ENCODE results near the gene EFL1. TPM values are rescaled to one million over a fixed set of nuclear protein-coding genes. Genes with fewer than 3 reads are reported as not detected.

The EFL1 gene
- total RNA-seq, 2 experiments from 2014 or later = 7.1 to 7.8 TPM

GRCh38 chr15:82140886-82141285, 121.6 kb downstream of the EFL1 start:
- DNase-seq = no peak
- H3K27ac ChIP-seq (ENCODE audit: low read depth in 1 of 2, low read length in 2 of 2) = no peak overlapping the region
- H3K4me1 ChIP-seq (ENCODE audit: insufficient read depth, low read length) = no peaks in the 10 kb centered on the region
- CTCF ChIA-PET = no interaction called here
- Mint-ChIP-seq H3K9me3 (no peaks in the 10 kb centered on the region), H3K27me3 (no peaks in the 10 kb centered on the region), H3K4me3 (no peak overlapping the region), H3K27ac (no peak overlapping the region), H3K4me1 (ENCODE audit: low read depth) (peaks cover 9% of the 10 kb centered on the region), H3K36me3 (ENCODE audit: low read depth) (peaks cover 39% of the 10 kb centered on the region)
- no peak for TF ChIP-seq CTCF (IDR thresholded peaks at IDR 0.05)
- H3K9me3 ChIP-seq (ENCODE audit: control insufficient read depth in 1 of 2, insufficient read depth in 1 of 2, low read length in 2 of 2) = no peaks in the 10 kb centered on the region
- intact Hi-C loops (cut with DNase I, micrococcal nuclease) = loop anchor here (2.0 to 5.0 kb wide), 2 partner anchors 660 to 729 kb away; no protein-coding TSS in a partner anchor
- H3K4me3 ChIP-seq (ENCODE audit: low read length) = no peak overlapping the region
- ATAC-seq (ENCODE audit: poor library complexity) = no peak
- POLR2A ChIA-PET = no interaction called here
- no peaks in the 10 kb centered on the region for H3K27me3 ChIP-seq (ENCODE audit: control insufficient read depth in 1 of 2, insufficient read depth in 2 of 2, low read length in 2 of 2)
- H3K36me3 ChIP-seq (ENCODE audit: insufficient read depth, low read length) = peaks cover 26% of the 10 kb centered on the region

- Mint-ChIP-seq H3K36me3 (ENCODE audit: low read depth) (peaks cover 47% of the 10 kb centered on the region), H3K27ac (peak overlapping the region; percentile 2), H3K4me3 (no peak overlapping the region), H3K9me3 (no peaks in the 10 kb centered on the region), H3K4me1 (ENCODE audit: low read depth) (peaks cover 9% of the 10 kb centered on the region), H3K27me3 (no peaks in the 10 kb centered on the region)
- Histone ChIP-seq H3K9me3 (ENCODE audit: control insufficient read depth in 1 of 2, insufficient read depth in 1 of 2, low read length in 2 of 2) (no peaks in the 10 kb centered on the region), H3K4me3 (ENCODE audit: low read length) (no peak overlapping the region), H3K27me3 (ENCODE audit: control insufficient read depth in 1 of 2, insufficient read depth in 2 of 2, low read length in 2 of 2) (no peaks in the 10 kb centered on the region), H3K36me3 (ENCODE audit: insufficient read depth, low read length) (peaks cover 32% of the 10 kb centered on the region), H3K27ac (ENCODE audit: low read depth in 1 of 2, low read length in 2 of 2) (no peak overlapping the region), H3K4me1 (ENCODE audit: insufficient read depth, low read length) (no peaks in the 10 kb centered on the region)
- intact Hi-C loops (cut with DNase I, micrococcal nuclease) = loop anchor here (2.0 to 5.0 kb wide), 2 partner anchors 659 to 728 kb away; no protein-coding TSS in a partner anchor
- ChIA-PET CTCF (no interaction called here), POLR2A (no interaction called here)
- TF ChIP-seq CTCF (IDR thresholded peaks at IDR 0.05) = peak; percentile 74
- DNase-seq (peak in 3 of 14 experiments; percentile 22 to 52 (median 47)), ATAC-seq (ENCODE audit: poor library complexity) (peak; percentile 49)
Observed at GRCh38 chr15:82139823-82140268, 122.7 kb downstream of the EFL1 start.

- Mint-ChIP-seq H3K4me1 (ENCODE audit: low read depth) (peaks cover 9% of the 10 kb centered on the region), H3K27me3 (no peaks in the 10 kb centered on the region), H3K4me3 (no peak overlapping the region), H3K36me3 (ENCODE audit: low read depth) (peaks cover 63% of the 10 kb centered on the region), H3K9me3 (no peaks in the 10 kb centered on the region), H3K27ac (no peak overlapping the region)
- CTCF ChIA-PET = no interaction called here
- H3K9me3 ChIP-seq (ENCODE audit: control insufficient read depth in 1 of 2, insufficient read depth in 1 of 2, low read length in 2 of 2) = no peaks in the 10 kb centered on the region
- DNase-seq (no peak), ATAC-seq (ENCODE audit: poor library complexity) (no peak)
- POLR2A ChIA-PET = interaction anchor here (0.6 kb wide), 1 partner anchor 12 kb away, joined by 3 read pairs; no protein-coding TSS in a partner anchor
- no peak for TF ChIP-seq CTCF (IDR thresholded peaks at IDR 0.05)
- no peaks in the 10 kb centered on the region for H3K27me3 ChIP-seq (ENCODE audit: control insufficient read depth in 1 of 2, insufficient read depth in 2 of 2, low read length in 2 of 2)
- no peaks in the 10 kb centered on the region for H3K4me1 ChIP-seq (ENCODE audit: insufficient read depth, low read length)
- intact Hi-C loops (cut with DNase I, micrococcal nuclease) = no loop called here
- no peak overlapping the region for H3K27ac ChIP-seq (ENCODE audit: low read depth in 1 of 2, low read length in 2 of 2)
- no peak overlapping the region for H3K4me3 ChIP-seq (ENCODE audit: low read length)
- peaks cover 35% of the 10 kb centered on the region for H3K36me3 ChIP-seq (ENCODE audit: insufficient read depth, low read length)
Observed at GRCh38 chr15:82138306-82138705, 124.2 kb downstream of the EFL1 start.
